Lung microvascular endothelial cell (primary cell): ENCODE results near the gene EBLN2. TPM values are rescaled to one million over a fixed set of nuclear protein-coding genes. Genes with fewer than 3 reads are reported as not detected.
A peak's percentile ranks its signal among the peaks of the same experiment; 100 is the strongest.

Source experiments
- DNase-seq, 2 donors: peaks; one replicate each; pipeline versions ENCODE4 v3.0.0 to v3.0.0-alpha.2; 2010; ENCODE audit warnings: low read depth in 2 of 2
- total RNA-seq: library from RNA; depleted of rRNA; stranded (reverse); fragments of >200 nt; gene quantifications from 2 replicates; pipeline ENCODE4 v1.2.1, GENCODE V29; 2014

Gene EBLN2
- 2.0 and 3.0 TPM in 2 replicates for total RNA-seq

DNA sequence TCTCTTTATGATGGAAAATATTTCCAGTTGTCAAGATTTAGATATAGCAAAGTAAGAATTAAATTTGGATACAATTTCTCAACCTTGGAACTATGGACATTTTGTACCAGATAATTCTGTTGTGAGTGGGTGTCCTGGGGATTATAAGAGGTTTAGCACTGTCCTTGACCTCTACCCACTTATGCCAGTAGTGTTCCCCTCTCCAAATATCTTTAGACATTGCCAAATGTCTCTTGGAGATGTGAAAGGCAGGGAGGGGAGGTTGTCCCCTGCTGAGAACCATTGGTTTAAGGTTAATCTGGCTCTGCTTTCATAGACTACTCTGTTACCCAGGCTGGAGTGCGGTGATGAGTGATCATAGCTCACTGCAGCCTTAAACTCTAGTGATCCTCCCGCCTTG, at the start of gene EBLN2:
Gene EBLN2, plus strand, starts transcription at position 244 of the 400 bp plus-strand sequence. CDS start 423 bp downstream, outside the sequence.
- no peak for DNase-seq

DNA sequence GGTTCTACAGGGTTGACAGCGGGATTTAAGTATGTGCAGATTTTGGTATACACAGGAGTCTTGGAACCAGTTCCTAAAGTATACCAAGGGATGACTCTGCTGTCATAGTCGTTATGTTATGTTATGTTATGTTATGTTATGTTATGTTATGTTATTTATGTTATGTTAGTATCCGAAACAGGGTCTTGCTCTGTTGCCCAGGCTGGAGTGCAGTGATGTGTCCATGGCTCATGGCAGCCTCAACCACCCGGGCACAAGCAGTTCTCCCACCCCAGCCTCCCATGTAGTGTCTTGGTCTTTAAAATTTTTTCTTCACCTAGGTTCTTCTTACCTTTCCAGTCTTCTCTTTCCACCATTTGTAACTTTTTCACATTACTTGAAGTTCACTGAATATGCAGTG, 43.2 kb upstream of the EBLN2 start:
- DNase-seq = no peak

DNA sequence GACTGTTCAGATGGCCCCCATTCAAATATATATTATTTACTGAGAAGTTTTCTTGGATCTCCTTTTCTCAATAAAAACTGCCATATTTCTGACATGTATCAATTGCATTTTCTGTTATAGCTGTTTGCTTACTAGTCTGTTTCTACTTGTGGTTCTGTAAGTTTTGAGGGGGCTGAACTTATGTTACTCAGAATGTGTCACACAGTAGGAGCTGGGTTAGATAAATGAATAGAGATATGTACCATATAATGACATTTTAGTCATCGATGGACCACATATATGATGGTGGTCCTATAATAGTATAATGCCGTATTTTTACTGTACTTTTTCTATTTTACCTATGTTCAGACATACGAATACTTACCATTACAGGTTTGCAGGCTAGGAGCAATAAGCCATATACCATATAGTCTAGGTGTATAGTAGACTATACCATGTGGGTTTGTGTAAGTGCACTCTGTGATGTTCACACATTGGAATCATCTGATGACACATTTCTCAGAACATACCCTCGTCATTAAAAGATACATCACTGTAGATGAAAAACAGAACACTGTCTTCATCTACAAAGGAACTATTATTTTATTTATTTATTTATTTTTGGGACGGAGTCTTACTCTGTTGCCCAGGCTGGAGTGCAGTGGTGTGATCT, 42.5 kb upstream of the EBLN2 start:
- no peak for DNase-seq

DNA sequence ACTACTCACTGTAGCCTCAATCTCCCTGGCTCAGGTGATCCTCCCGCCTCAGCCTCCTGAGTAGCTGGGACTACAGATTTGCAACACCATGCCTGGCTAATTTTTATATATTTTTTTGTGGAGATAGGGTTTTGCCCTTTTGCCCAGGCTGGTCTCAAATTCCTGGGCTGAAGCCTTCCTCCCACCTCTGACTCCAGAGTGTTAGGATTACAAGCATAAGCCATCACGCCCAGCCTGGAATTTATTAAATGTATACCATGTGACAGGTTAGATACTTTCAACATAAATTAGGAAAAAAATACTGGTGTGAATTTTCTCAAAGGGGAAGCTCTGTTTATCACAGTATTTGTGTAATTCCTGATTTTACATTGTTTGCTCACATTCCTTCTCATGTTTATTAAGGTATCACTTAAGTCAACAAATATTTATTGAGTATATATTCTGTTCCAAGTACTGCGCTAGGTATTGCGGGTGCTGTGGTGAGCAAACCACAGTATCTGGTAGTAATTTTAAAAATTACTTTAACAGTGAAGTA, 40.1 kb upstream of the EBLN2 start:
- DNase-seq = no peak

DNA sequence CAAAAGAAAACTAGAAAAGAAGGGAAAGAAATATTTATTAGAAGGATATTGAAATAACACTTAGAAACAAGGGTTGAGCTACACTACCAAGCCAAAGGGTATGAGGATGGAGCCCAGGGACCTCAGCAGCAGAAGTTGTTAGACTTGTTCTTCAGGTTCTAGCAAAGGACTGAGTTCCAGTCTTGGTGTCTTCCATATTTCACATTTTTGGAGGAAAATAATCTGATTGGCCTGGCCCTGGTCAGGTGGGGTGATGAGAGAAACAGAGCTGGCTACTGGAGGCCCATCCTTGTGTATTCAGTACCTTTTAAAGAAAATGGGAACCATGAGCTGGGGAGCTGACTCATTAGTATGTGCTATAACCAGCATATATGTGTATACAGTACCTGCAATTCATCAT, 36.6 kb upstream of the EBLN2 start:
- DNase-seq = no peak

DNA sequence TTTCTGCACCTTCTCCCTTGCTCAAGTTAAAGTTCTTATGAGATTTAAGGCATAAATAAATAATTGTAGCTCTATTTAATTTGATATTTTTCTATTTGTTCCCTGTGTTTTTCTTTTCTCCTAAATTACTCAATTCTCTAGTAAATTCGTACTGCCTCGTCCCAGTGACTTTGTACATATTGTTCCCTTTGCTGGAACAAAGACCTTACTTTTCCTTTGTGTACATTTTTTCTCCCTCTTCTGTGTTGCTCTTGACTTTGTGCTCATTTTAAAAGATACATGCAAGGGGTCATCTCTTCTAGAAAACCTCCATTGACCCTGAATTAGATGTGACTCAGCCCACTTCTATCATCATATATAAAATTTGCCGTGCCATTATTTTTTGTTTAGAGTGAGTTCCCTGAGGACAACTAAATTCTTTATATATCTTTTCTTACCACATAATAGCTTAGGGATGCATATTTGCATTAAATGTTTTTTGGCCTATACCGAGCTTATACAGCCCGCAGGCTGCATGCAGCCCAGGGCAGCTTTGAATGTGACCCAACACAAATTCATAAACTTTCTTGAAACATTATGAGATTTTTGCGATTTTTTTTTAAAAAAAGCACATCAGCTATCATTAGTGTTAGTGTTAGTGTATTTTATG, 35.2 kb upstream of the EBLN2 start:
- no peak for DNase-seq

DNA sequence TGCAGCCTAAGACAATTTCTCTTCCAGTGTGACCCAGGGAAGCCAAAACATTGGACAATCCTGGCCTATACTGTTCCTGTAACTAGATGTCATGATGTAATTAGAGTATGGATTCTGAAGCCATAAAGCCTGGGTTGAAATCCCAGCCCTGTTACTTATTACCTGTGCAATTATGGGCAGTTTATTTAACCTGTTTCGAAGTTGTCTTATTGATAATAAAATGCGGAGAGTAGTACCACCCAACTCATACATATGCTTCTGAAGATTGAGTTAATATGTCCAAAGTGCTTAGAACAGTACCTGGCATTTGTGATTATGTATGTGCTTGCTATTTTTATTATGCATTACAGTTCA, 34.7 kb upstream of the EBLN2 start:
- no peak for DNase-seq

DNA sequence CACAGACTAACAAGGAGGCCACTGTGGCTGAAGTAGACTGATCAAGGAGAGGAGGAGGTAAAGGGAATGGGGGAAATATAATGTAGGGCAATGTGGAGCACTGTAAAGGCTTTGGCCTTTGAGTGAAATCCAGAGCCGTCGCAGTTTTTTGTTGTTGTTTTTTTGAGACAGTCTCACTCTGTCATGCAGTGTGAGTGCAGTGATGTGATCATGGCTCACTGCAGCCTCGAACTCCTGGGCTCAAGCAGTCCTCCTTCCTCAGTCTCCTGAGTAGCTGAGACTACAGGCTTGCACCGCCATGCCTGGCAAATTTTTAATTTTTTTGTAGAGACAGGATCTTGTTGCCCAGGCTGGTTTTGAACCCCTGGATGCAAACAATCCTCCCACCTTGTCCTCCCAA, 32.7 kb upstream of the EBLN2 start:
- DNase-seq = no peak

DNA sequence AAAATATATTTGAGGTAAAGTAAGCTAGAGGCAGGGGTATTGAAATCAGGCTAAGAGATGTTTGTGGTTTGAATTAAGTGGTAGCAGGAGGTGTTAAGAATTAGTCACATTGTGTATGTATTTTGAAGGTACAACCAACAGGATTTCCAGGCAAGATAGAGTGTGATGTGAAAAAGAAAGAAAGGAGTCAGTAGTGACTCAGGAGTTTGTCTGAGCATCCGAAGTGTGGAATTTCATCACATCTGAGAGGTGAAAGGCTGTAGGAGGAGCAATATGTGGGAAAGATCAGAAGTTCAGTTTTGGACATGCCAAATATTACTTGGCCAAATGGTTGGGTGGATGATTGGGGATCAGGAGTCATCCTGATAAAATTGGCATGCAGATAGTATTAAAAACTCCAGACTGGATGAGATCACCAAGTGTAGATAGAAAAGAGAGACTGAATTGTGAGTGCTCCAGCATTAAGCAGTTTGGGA, 32.1 kb upstream of the EBLN2 start:
- DNase-seq = peak in 1 of 2 donors; percentile 55

DNA sequence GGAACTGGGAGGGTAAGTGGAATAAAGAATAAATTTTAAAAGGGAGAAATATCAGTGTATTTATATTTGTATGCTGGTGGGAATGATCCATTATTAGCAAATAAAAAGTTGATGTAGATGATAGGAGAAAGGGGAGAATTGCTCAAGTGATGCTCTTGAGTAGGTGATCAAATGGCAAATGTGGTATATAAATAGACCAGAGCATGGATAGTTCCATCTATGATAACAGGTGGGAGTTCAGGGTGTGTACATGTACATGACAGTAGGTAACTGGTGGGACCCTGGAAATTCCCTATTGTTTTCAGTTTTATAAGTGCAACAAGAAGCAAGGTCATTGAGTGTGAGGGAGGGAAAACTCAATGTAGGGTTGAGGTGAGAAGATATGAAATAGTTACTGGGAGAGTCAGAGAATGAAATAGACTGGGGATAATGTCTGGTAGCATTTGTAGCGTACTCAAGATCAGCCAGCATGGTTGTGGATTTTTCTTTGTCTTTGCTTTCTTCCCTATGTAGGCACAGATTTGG, 31.3 kb upstream of the EBLN2 start:
- no peak for DNase-seq

DNA sequence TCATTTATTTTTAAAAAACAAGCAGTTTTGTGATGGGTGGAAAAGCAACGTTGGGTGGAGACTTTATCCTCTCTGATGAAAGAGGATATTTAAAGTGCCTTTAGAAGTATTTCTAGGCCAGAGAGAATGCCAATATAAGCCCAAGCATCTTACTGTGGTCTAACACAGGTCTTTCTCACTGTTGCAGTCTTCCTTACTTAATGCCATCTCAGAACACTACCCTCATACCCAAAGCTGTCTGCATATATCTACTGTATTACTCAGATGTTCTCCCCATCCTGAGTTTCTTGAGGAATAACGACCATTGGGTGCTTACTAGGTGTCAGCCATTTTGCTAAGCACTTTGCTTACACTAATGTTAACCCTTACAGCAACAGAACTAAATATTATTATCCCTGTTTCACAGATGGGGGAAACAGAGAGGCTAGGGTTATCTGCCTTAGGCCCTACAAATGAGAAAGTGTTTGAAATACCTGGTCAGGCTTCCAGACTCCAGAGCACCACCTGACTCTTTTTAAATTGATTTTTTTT, 29.8 kb upstream of the EBLN2 start:
- DNase-seq = no peak

DNA sequence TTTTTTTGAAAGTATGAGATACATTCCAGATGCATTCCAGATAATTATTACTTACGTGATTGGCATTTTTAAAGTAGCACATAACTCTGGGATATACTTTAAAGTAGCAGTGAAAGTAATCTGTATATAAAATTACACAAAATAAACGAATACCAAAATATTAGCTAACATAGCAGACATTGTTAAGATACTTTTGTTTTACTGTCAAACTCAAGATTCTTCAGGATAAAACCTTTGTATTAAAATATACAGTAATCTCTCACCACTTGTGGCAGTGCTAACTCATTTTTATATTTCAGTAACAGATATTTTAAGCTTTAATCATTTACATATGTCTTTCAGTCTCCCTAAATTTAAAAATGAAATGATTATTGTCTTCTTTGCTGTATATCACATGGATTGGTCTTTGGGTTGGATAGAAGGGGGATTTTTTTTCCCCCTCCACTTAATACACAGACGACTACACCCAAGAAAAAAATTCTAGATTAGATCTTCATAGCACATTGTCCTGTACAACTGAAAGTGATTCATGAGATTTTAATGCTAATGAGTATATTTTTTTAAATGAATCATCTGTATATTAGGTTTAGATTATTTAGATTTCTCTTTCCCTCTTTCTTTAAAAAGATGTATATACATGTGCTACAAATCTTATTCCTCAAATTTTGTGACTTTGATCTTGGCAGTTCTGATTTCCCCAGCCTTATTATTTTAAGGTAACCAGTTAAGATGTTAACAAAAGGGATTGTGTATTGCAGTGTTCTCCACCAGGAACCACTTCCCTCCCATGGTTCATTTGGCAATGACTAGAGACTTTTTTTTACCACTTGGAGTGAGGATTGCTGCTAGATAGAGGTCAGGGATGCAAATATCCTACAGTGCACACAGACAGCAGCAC, 24.5 kb upstream of the EBLN2 start:
- peak in 1 of 2 donors; percentile 44 for DNase-seq

DNA sequence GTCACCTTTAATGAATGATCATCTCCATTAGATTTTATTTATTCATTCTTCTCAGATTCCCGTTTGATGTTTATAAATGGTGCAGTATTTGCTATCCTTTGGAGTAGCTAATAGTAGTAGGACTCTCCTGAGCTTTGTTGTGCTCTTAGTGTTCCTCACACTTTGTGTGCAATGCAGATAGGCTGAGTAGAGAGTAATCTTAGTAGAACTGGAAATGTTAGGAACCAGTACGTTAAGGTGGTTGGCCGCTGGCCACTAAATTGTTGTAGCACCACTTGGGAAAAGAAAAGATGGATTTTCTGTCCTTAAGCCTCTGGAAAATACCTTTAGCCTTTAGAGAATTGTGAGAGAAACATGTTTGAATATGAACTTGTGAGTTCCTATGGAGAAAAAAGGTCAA, 19.9 kb upstream of the EBLN2 start:
- no peak for DNase-seq

DNA sequence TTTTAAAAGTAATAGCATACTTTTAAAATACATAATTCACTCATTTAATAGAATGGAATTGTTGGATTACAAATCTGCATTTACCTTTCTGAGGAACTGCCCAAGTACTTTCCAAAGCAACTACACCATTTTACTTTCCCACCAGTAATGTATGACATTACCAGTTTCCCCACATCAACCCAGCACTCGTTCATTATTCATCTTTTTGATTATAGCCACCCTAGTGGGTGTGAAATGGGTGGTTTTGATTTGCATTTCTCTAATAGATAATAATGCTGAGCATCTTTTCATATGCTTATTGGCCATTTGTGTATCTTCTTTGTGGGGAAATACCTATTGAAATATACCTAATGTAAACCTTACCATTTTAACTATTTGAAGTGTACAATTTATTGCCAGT, 18.0 kb upstream of the EBLN2 start:
- DNase-seq = no peak

DNA sequence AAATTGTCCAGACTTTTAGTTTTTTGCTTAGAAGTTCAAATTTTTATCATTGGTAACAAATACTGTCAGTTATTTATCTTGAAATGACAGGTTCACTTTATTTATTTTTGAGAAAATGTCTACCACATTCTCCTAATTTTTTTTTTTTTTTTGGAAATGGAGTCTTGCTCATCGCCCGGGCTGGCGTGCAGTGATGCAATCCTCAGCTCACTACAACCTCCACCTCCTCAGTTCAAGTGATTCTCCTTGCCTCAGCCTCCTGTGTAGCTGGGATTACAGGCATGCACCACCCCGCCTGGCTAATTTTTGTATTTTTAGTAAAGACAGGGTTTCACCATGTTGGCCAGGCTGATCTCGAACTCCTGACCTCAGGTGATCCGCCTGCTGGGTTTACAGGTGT, 16.1 kb upstream of the EBLN2 start:
- DNase-seq = no peak

DNA sequence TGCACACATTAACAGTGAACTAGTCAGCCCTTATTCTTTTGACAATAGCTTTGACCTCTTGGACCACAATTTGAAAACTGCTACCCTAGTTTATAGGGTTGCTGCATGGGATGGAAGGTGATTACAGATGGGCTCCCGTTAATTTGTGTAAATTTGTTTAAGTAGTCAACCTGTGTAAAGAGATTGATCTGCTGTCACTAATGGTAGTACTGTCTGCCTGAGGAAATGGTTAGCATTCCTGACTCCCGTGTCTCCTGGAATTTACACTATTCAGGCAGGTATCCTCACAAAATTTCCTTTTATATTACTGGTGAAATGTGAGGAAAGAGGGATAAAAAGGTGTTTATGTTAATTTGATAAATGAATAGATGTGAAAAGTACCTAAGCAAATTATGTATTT, 15.3 kb upstream of the EBLN2 start:
- DNase-seq = peak in 1 of 2 donors; percentile 19

DNA sequence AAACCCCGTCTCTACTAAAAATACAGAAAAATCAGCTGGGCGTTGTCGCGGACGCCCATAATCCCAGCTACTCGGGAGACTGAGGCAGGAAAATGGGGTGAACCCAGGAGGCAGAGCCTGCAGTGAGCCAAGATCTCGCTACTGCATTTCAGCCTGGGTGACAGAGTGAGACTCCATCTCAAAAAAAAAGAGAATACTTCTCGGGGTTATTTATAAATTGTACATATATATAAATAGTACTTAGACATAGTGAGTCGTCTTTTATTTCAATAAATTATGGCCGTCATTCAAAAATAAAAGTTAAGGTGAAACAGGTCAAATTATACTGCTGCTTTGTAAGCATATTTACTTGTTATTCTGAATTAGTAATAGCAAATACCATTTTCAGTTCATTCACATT, 12.1 kb upstream of the EBLN2 start:
- DNase-seq = no peak

DNA sequence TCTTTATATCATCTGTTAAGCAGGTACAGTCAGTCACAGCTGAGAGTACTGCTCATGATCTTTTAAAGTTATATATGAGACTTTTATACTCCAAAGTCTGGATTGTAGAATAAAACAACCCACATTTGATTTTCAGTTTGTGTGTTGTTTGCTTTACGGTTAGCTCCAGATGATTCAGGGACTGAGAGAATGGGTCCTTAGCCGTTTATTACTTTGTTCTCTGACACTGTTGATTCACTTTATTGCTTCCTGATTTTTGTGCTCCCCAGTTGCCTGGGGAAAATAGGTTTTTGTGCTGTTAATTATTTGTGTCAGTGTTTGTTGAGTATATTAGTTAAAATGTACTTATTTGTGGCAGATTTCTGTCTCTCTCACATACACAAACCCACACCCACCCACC, 8.6 kb upstream of the EBLN2 start:
- peak in 1 of 2 donors; percentile 27 for DNase-seq

DNA sequence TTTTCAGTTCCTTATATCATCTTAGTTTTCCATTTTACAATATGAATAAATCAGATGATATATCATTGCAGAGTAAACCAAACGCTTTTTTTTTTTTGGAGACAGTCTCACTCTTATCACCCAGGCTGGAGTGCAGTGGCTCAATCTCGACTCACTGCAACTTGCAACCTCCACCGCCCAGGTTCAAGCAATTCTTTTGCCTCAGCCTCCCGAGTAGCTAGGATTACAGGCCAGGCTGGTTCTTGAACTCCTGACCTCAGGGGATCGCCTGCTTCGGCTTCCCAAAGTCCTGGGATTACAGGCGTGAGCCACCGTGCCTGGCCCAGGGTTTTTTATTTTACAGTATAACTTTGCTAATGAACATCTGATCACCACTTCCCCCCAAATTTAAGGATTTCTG, 5.9 kb upstream of the EBLN2 start:
- no peak for DNase-seq

DNA sequence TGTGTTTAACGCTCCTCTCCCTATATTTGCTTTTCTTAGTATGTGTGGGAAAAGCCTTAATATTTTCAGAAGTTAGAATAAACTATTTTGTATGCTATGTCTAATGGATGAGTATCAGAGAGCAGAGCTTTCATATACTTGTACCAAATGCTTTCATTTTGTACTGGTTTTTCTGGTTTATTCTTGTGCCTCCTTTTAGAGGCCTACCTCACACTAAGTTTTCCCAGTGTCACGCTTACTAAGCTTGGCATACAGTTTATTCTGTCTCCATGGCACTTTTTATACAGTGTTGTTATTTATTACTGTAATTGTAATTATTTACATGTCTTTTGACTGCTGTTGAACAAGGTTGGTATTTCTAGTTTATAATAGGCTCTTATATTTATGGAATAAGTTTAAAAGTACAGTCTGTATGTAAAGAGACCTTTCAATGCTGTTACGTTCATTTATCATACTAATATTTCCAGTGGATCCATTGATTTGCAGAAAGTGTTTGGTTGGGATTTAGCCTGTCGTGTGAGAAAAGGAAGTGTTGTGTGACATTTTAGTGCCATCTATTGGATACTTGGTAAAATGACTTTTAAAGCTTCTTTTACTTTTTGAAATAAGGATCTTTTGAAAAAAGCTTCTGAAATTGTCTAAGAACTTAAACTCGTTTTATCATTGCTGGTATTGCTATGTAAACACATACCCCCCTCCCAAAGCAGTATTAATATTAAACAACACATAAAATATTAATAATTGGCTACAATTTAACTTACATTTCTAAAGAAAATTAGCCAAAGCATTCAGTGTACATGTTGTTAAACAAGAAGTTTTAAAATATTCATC, 5.2 kb upstream of the EBLN2 start:
- peak; percentile 60 to 71 for DNase-seq

DNA sequence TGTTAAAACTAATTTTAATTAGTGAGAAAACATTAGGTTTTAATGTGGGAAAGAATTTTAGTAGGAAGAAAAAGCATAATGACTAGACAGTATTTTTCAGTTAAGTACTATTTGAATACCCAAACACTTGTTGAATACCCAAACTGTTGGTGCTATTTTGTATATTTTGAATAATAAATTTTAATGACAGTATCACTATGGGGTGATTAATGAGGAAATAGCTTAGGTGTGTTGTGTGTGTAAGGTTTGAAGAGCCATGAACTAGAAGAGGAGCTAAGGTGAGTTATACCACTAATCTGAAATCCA, 4.7 kb upstream of the EBLN2 start:
- DNase-seq = no peak
